ENCODE results near the gene FUT8. TPM values are rescaled to one million over a fixed set of nuclear protein-coding genes. Genes with fewer than 3 reads are reported as not detected.
"Not testable (repeated sequence)": the region's sequence is repeated elsewhere in the genome, so short reads cannot be mapped to it uniquely, and the experiment has no call there.

The FUT8 gene
- total RNA-seq, 1 experiment from 2014 or later = 11.8 TPM

GRCh38 chr14:65709576-65709975 lies 297.0 kb downstream of the FUT8 start:
- BruUV-seq (replicated peaks) = no TSS peak
- no peak for DNase-seq (ENCODE audit: unreplicated experiment)
- Mint-ChIP-seq H3K27me3 (ENCODE audit: insufficient read depth, unreplicated experiment) (no peaks in the 10 kb centered on the region), H3K9me3 (ENCODE audit: unreplicated experiment) (peaks cover 25% of the 10 kb centered on the region), H3K27ac (ENCODE audit: low read depth, unreplicated experiment) (no peak overlapping the region), H3K4me1 (ENCODE audit: insufficient read depth, unreplicated experiment) (no peaks in the 10 kb centered on the region), H3K4me3 (ENCODE audit: unreplicated experiment) (no peak overlapping the region), H3K36me3 (ENCODE audit: insufficient read depth, unreplicated experiment) (no peaks in the 10 kb centered on the region)
- ChIA-PET POLR2A (no interaction called here), CTCF (no interaction called here)
- intact Hi-C loops (cut with micrococcal nuclease) = no loop called here
- TF ChIP-seq CTCF (IDR thresholded peaks at IDR 0.05; ENCODE audit: unreplicated experiment) = no peak

DNA sequence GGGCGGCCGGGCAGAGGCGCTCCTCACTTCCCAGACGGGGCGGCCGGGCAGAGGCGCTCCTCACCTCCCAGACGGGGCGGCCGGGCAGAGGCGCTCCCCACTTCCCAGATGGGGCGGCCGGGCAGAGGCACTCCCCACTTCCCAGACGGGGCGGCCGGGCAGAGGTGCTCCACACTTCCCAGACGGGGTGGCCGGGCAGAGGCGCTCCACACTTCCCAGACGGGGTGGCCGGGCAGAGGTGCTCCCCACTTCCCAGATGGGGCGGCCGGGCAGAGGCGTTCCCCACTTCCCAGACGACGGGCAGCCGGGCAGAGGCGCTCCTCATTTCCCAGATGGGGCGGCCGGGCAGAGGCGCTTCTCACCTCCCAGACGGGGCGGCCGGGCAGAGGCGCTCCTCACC lies 304.3 kb downstream of the FUT8 start:
- CTCF ChIA-PET; H3K4me3 Mint-ChIP-seq (ENCODE audit: unreplicated experiment); intact Hi-C loops (cut with micrococcal nuclease); DNase-seq (ENCODE audit: unreplicated experiment); H3K36me3 Mint-ChIP-seq (ENCODE audit: insufficient read depth, unreplicated experiment); H3K27ac Mint-ChIP-seq (ENCODE audit: low read depth, unreplicated experiment); BruUV-seq (replicated peaks); H3K27me3 Mint-ChIP-seq (ENCODE audit: insufficient read depth, unreplicated experiment); POLR2A ChIA-PET; H3K4me1 Mint-ChIP-seq (ENCODE audit: insufficient read depth, unreplicated experiment): not testable (repeated sequence)
- H3K9me3 Mint-ChIP-seq (ENCODE audit: unreplicated experiment) = peaks cover 26% of the 10 kb centered on the region

DNA sequence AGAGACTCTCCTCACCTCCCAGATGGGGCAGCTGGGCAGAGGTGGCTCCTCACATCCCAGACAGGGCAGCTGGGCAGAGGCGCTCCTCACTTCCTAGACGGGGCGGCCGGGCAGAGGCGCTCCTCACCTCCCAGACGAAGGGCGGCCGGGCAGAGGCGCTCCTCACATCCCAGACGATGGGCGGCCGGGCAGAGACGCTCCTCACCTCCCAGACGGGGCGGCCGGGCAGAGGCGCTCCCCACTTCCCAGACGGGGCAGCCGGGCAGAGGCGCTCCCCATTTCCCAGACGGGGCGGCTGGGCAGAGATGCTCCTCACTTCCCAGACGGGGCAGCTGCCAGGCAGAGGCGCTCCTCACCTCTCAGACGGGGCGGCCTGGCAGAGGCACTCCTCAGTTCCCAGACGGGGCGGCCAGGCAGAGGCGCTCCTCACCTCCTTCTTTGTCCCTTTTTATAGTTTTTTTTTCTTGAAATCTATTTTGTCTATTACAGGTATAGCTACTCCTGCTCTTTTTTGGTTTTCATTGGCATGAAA lies 304.9 kb downstream of the FUT8 start:
- H3K4me3 Mint-ChIP-seq (ENCODE audit: unreplicated experiment); H3K27ac Mint-ChIP-seq (ENCODE audit: low read depth, unreplicated experiment); H3K27me3 Mint-ChIP-seq (ENCODE audit: insufficient read depth, unreplicated experiment); H3K4me1 Mint-ChIP-seq (ENCODE audit: insufficient read depth, unreplicated experiment); intact Hi-C loops (cut with micrococcal nuclease); CTCF ChIA-PET; H3K36me3 Mint-ChIP-seq (ENCODE audit: insufficient read depth, unreplicated experiment); BruUV-seq (replicated peaks); DNase-seq (ENCODE audit: unreplicated experiment): not testable (repeated sequence)
- peaks cover 26% of the 10 kb centered on the region for H3K9me3 Mint-ChIP-seq (ENCODE audit: unreplicated experiment)
- POLR2A ChIA-PET = interaction anchor here (0.7 to 1.0 kb wide), 2 partner anchors 30 to 1049 kb away, joined by 3 read pairs; no protein-coding TSS in a partner anchor

GRCh38 chr14:65718629-65719028 lies 306.1 kb downstream of the FUT8 start:
- no peaks in the 10 kb centered on the region for H3K4me1 Mint-ChIP-seq (ENCODE audit: insufficient read depth, unreplicated experiment)
- ChIA-PET CTCF (no interaction called here), POLR2A (interaction anchor here (1.0 kb wide), 1 partner anchor 31 kb away, joined by 3 read pairs; no protein-coding TSS in a partner anchor)
- no peaks in the 10 kb centered on the region for H3K27me3 Mint-ChIP-seq (ENCODE audit: insufficient read depth, unreplicated experiment)
- intact Hi-C loops (cut with micrococcal nuclease) = no loop called here
- H3K4me3 Mint-ChIP-seq (ENCODE audit: unreplicated experiment) = no peak overlapping the region
- TF ChIP-seq CTCF (IDR thresholded peaks at IDR 0.05; ENCODE audit: unreplicated experiment) = no peak
- no TSS peak for BruUV-seq (replicated peaks)
- peaks cover 22% of the 10 kb centered on the region for H3K9me3 Mint-ChIP-seq (ENCODE audit: unreplicated experiment)
- no peak overlapping the region for H3K27ac Mint-ChIP-seq (ENCODE audit: low read depth, unreplicated experiment)
- no peak for DNase-seq (ENCODE audit: unreplicated experiment)
- H3K36me3 Mint-ChIP-seq (ENCODE audit: insufficient read depth, unreplicated experiment) = peaks cover 8% of the 10 kb centered on the region

- Mint-ChIP-seq H3K27me3 (ENCODE audit: insufficient read depth, unreplicated experiment) (no peaks in the 10 kb centered on the region), H3K36me3 (ENCODE audit: insufficient read depth, unreplicated experiment) (peaks cover 8% of the 10 kb centered on the region), H3K4me1 (ENCODE audit: insufficient read depth, unreplicated experiment) (no peaks in the 10 kb centered on the region), H3K9me3 (ENCODE audit: unreplicated experiment) (peaks cover 18% of the 10 kb centered on the region), H3K4me3 (ENCODE audit: unreplicated experiment) (no peak overlapping the region), H3K27ac (ENCODE audit: low read depth, unreplicated experiment) (no peak overlapping the region)
- ChIA-PET CTCF (interaction anchor here (0.6 kb wide), 1 partner anchor 581 kb away, joined by 3 read pairs; no protein-coding TSS in a partner anchor), POLR2A (no interaction called here)
- intact Hi-C loops (cut with micrococcal nuclease) = no loop called here
- no peak for DNase-seq (ENCODE audit: unreplicated experiment)
- BruUV-seq (replicated peaks) = no TSS peak
- no peak for TF ChIP-seq CTCF (IDR thresholded peaks at IDR 0.05; ENCODE audit: unreplicated experiment)
Observed at GRCh38 chr14:65720171-65720570, 307.6 kb downstream of the FUT8 start.

Measured in MCF 10A (cell line).